Nephron (organoid): ENCODE results near the gene TMED1.
"Not testable (repeated sequence)": the region's sequence is repeated elsewhere in the genome, so short reads cannot be mapped to it uniquely, and the experiment has no call there.

Experiments
- H3K27ac Mint-ChIP-seq, 3 experiments: 2 replicates each; pipeline ENCODE4 v1.8.0; 2020; ENCODE audit warnings: mixed read lengths in 3 of 3, mild to moderate bottlenecking in 2 of 3, moderate library complexity in 1 of 3
- H3K27me3 Mint-ChIP-seq: 2 replicates; pipeline ENCODE4 v1.8.0; 2021; ENCODE audit warnings: low read depth, mild to moderate bottlenecking, moderate library complexity, mixed read lengths
- H3K36me3 Mint-ChIP-seq: 2 replicates; pipeline ENCODE4 v1.8.0; 2020; ENCODE audit warnings: low read depth, mixed read lengths
- H3K4me1 Mint-ChIP-seq: 2 replicates; pipeline ENCODE4 v1.8.0; 2020; ENCODE audit warnings: mixed read lengths
- H3K4me3 Mint-ChIP-seq, 3 experiments: 2 replicates each; pipeline ENCODE4 v1.8.0; 2020; ENCODE audit warnings: mild to moderate bottlenecking in 3 of 3, mixed read lengths in 3 of 3, moderate library complexity in 2 of 3
- H3K9me3 Mint-ChIP-seq: 2 replicates; pipeline ENCODE4 v1.8.0; 2020; ENCODE audit warnings: mixed read lengths
- CTCF ChIP-seq, 3 experiments: fragments of 200-600 bp; sonication (generic); IDR thresholded peaks; one replicate each; pipeline ENCODE4 v1.5.0; 2021; ENCODE audit warnings: antibody characterized with exemption in 3 of 3; ENCODE audit not compliant: unreplicated experiment in 3 of 3

The TMED1 gene

GRCh38 chr19:10846500-10847202 lies 10.6 kb upstream of the TMED1 start:
- H3K4me3 Mint-ChIP-seq: peak overlapping the region in 1 of 3 experiments; percentile 46

GRCh38 chr19:10842788-10843187 lies 6.8 kb upstream of the TMED1 start:
- H3K4me3 Mint-ChIP-seq: no peak overlapping the region
- peaks cover 22% of the 10 kb centered on the region for H3K9me3 Mint-ChIP-seq
- H3K36me3 Mint-ChIP-seq: no peaks in the 10 kb centered on the region
- no peaks in the 10 kb centered on the region for H3K4me1 Mint-ChIP-seq
- TF ChIP-seq CTCF (IDR thresholded peaks at IDR 0.05; ENCODE audit: unreplicated experiment in 3 of 3): no peak
- peaks cover 4% of the 10 kb centered on the region for H3K27me3 Mint-ChIP-seq
- no peak overlapping the region for H3K27ac Mint-ChIP-seq

More at GRCh38 chr19:10846500-10847202, 10.6 kb upstream of the TMED1 start:
- H3K36me3 Mint-ChIP-seq: no peaks in the 10 kb centered on the region
- peaks cover 14% of the 10 kb centered on the region for H3K9me3 Mint-ChIP-seq
- peaks cover 5% of the 10 kb centered on the region for H3K4me1 Mint-ChIP-seq
- peak overlapping the region in 2 of 3 experiments; percentile 60 to 74 for H3K27ac Mint-ChIP-seq
- H3K27me3 Mint-ChIP-seq: peaks cover 4% of the 10 kb centered on the region
- TF ChIP-seq CTCF (IDR thresholded peaks at IDR 0.05; ENCODE audit: unreplicated experiment in 3 of 3): no peak

- Mint-ChIP-seq H3K36me3 (peaks cover 11% of the 10 kb centered on the region), H3K9me3 (peaks cover 18% of the 10 kb centered on the region), H3K4me3 (no peak overlapping the region), H3K27me3 (peaks cover 4% of the 10 kb centered on the region), H3K4me1 (peaks cover 12% of the 10 kb centered on the region), H3K27ac (peak overlapping the region in 2 of 3 experiments; percentile 30 to 55)
- TF ChIP-seq CTCF (IDR thresholded peaks at IDR 0.05; ENCODE audit: unreplicated experiment in 3 of 3): no peak
Observed at GRCh38 chr19:10839114-10840050, 3.4 kb upstream of the TMED1 start.

- TF ChIP-seq CTCF (IDR thresholded peaks at IDR 0.05; ENCODE audit: unreplicated experiment in 3 of 3): no peak
- Mint-ChIP-seq H3K9me3 (peaks cover 15% of the 10 kb centered on the region), H3K36me3 (peaks cover 15% of the 10 kb centered on the region), H3K4me3 (no peak overlapping the region), H3K27ac (no peak overlapping the region), H3K4me1 (peaks cover 12% of the 10 kb centered on the region), H3K27me3 (peaks cover 4% of the 10 kb centered on the region)
Observed at GRCh38 chr19:10838377-10838776, 2.4 kb upstream of the TMED1 start.

GRCh38 chr19:10837649-10838048 lies 1.6 kb upstream of the TMED1 start:
- peaks cover 20% of the 10 kb centered on the region for H3K36me3 Mint-ChIP-seq
- not testable (repeated sequence) for H3K27me3 Mint-ChIP-seq, H3K27ac Mint-ChIP-seq
- H3K4me1 Mint-ChIP-seq: peaks cover 12% of the 10 kb centered on the region
- H3K4me3 Mint-ChIP-seq: peak overlapping the region in 2 of 3 experiments; percentile 29 to 48
- H3K9me3 Mint-ChIP-seq: peaks cover 15% of the 10 kb centered on the region
